Kasumi-1 (cell line): ENCODE data around the gene SFRP2.

Source experiments
- DNase-seq, 2 experiments: peaks; one replicate each; lab custom pipeline; 2025; lab: John Stamatoyannopoulos, UW

Gene SFRP2

GRCh38 chr4:153766758-153767157, 22.1 kb downstream of the SFRP2 start:
- DNase-seq = no peak

- no peak for DNase-seq
Observed at GRCh38 chr4:153765894-153766293, 23.0 kb downstream of the SFRP2 start.

- DNase-seq = peak in 1 of 2 experiments; percentile 19
Observed at GRCh38 chr4:153764601-153765368, 24.1 kb downstream of the SFRP2 start.

- DNase-seq = peak; percentile 44 to 48
Observed at GRCh38 chr4:153763404-153763803, 25.5 kb downstream of the SFRP2 start.

GRCh38 chr4:153759407-153760316, 29.2 kb downstream of the SFRP2 start, which contains the start of gene RNF175:
RNF175 (minus strand) TSS chr4:153760024; CDS start chr4:153759862, 162 bp downstream.
- peak; percentile 24 to 29 for DNase-seq

- no peak for DNase-seq
Observed at GRCh38 chr4:153758688-153759406, 30.0 kb downstream of the SFRP2 start.

- DNase-seq = no peak
Observed at GRCh38 chr4:153758136-153758535, 30.7 kb downstream of the SFRP2 start.

GRCh38 chr4:153757407-153757806, 31.5 kb downstream of the SFRP2 start:
- DNase-seq = peak; percentile 81 to 83

- DNase-seq = no peak
Observed at GRCh38 chr4:153755186-153755585, 33.7 kb downstream of the SFRP2 start.

- DNase-seq = peak; percentile 88 to 93
Observed at GRCh38 chr4:153750197-153750817, 38.6 kb downstream of the SFRP2 start.

GRCh38 chr4:153748378-153748777, 40.5 kb downstream of the SFRP2 start:
- DNase-seq = peak in 1 of 2 experiments; percentile 32

- peak in 1 of 2 experiments; percentile 48 for DNase-seq
Observed at GRCh38 chr4:153747406-153747955, 41.4 kb downstream of the SFRP2 start.

GRCh38 chr4:153745651-153746050, 43.2 kb downstream of the SFRP2 start:
- no peak for DNase-seq

- DNase-seq = no peak
Observed at GRCh38 chr4:153741541-153741940, 47.3 kb downstream of the SFRP2 start.

GRCh38 chr4:153735906-153736461, 52.9 kb downstream of the SFRP2 start:
- no peak for DNase-seq

GRCh38 chr4:153733751-153734448, 55.0 kb downstream of the SFRP2 start:
- no peak for DNase-seq

- peak; percentile 18 to 51 for DNase-seq
Observed at GRCh38 chr4:153731239-153731638, 57.6 kb downstream of the SFRP2 start.
